Measurements from ENCODE around the gene FAM171A2. TPM values are rescaled to one million over a fixed set of nuclear protein-coding genes. Genes with fewer than 3 reads are reported as not detected.

FAM171A2 gene
- total and polyA plus RNA-seq, 2 of the 8 experiments (the other 6 are each of a cell fraction or from before 2014, with no cell fraction given), result 21.9 to 24.1 TPM

GRCh38 chr17:44397479-44398440 is 34.1 kb upstream of the FAM171A2 start:
- Histone ChIP-seq H3K56ac (replicated peaks; ENCODE audit: insufficient read length, low read depth, low read length) (no peak overlapping the region), H3K79me1 (ENCODE audit: low read depth, low read length) (no peaks in the 10 kb centered on the region), H3K36me3 (ENCODE audit: control insufficient read depth in 2 of 4, insufficient read depth in 4 of 4, low read length in 3 of 4) (peaks cover 21 to 42% (median 32%) of the 10 kb centered on the region in 4 experiments; a peak in 7 of 8 replicates), H4K91ac (replicated peaks; ENCODE audit: insufficient read length, low read length) (no peak overlapping the region), H2BK20ac (ENCODE audit: low read length) (no peak overlapping the region), H3K9ac (replicated peaks in 1 of 4; ENCODE audit: extremely low read depth in 1 of 4, low read depth in 3 of 4, low read length in 3 of 4) (no peak overlapping the region), H3K4ac (replicated peaks; ENCODE audit: insufficient read length, low read depth, low read length) (no peak overlapping the region), H3K23me2 (ENCODE audit: low read depth, low read length) (no peaks in the 10 kb centered on the region), H2BK15ac (ENCODE audit: low read length) (no peak overlapping the region), H3K14ac (ENCODE audit: insufficient read length) (no peak overlapping the region), H2BK5ac (ENCODE audit: low read depth, low read length) (peak overlapping the region; percentile 14; the same call in 1 of the 2 replicates), H2BK120ac (replicated peaks; ENCODE audit: low read depth, low read length) (no peak overlapping the region), H2AK5ac (ENCODE audit: low read depth, low read length) (no peak overlapping the region), H4K8ac (ENCODE audit: extremely low read depth, insufficient read depth, low read length) (peak overlapping the region; percentile 47; the same call in 1 of the 2 replicates), H3K9me3 (ENCODE audit: insufficient read depth in 2 of 2, low read depth in 1 of 2, low read length in 1 of 2) (no peaks in the 10 kb centered on the region), H3K79me2 (ENCODE audit: control insufficient read depth in 1 of 2, insufficient read depth in 2 of 2, low read length in 2 of 2) (no peaks in the 10 kb centered on the region), H4K20me1 (replicated peaks in 1 of 2; ENCODE audit: control insufficient read depth in 1 of 2, insufficient read depth in 2 of 2, low read length in 2 of 2) (peaks cover 0 to 2% of the 10 kb centered on the region in 2 experiments), H3K4me2 (ENCODE audit: insufficient read depth in 1 of 2, low read depth in 2 of 2, low read length in 2 of 2) (no peak overlapping the region), H3K18ac (ENCODE audit: extremely low read depth, low read length) (no peak overlapping the region), H2AFZ (ENCODE audit: low read length) (no peak overlapping the region), H3K27ac (ENCODE audit: low read depth, low read length) (no peak overlapping the region), H3K27me3 (replicated peaks in 1 of 4; ENCODE audit: control insufficient read depth in 3 of 4, extremely low read depth in 1 of 4, insufficient read depth in 3 of 4, low read length in 3 of 4) (no peaks in the 10 kb centered on the region), H3K4me3 (ENCODE audit: extremely low read depth in 1 of 4, insufficient read depth in 2 of 4, low read depth in 3 of 4, low read length in 4 of 4) (no peak overlapping the region), H2BK12ac (ENCODE audit: low read depth, low read length) (no peak overlapping the region), H3K23ac (ENCODE audit: insufficient read length) (no peak overlapping the region), H4K5ac (ENCODE audit: insufficient read length, low read depth, low read length) (no peak overlapping the region), H3K4me1 (replicated peaks in 1 of 4; ENCODE audit: control insufficient read depth in 3 of 4, insufficient read depth in 4 of 4, low read length in 3 of 4) (no peaks in the 10 kb centered on the region)
- DNase-seq (ENCODE audit: low read depth in 1 of 2, low spot score in 2 of 2), result peak in 1 of 2 experiments; percentile 29
- FAIRE-seq, result no peak
- 89% methylated on average over 8 of the region's 8 CpGs; no CpG with 5 or more reads in 1 of the 2 experiments for WGBS, 2 experiments (ENCODE audit: extremely low coverage in 1 of 2, insufficient coverage in 1 of 2, insufficient read length in 1 of 2, insufficient replicate concordance in 2 of 2, low coverage in 1 of 2, low lambda C conversion rate in 2 of 2, missing lambda C conversion rate in 1 of 2)
- ChIA-PET POLR2A (ENCODE audit: partially characterized antibody) (interaction anchor here (1.1 kb wide), 1 partner anchor 12 kb away, joined by 3 read pairs; no protein-coding TSS in a partner anchor), CTCF (ENCODE audit: partially characterized antibody) (interaction anchor here (0.9 to 4.4 kb wide), 7 partner anchors 11 to 236 kb away, joined by 3 to 29 read pairs (median 5); no protein-coding TSS in a partner anchor)
- TF ChIP-seq SAP30 (IDR thresholded peaks at IDR 0.05; ENCODE audit: insufficient read depth, insufficient replicate concordance, low read length) (no peak), BCL11A (IDR thresholded peaks at IDR 0.05; ENCODE audit: low read depth in 2 of 2, low read length in 2 of 2) (no peak)

Data from H1 (cell line).